Cardiac septum (tissue), 1 donor: ENCODE results near the gene SEC31A. TPM values are rescaled to one million over a fixed set of nuclear protein-coding genes. Genes with fewer than 3 reads are reported as not detected.

Experiments
- DNase-seq: peaks from one replicate; pipeline ENCODE4 v3.0.0-alpha.2; 2020; ENCODE audit warnings: low spot score
- intact Hi-C: fragments of 100-400 bp; cut with DNase I; formaldehyde crosslinking; loops from one replicate; pipeline ENCODE4 v1.14.0; 2022
- total RNA-seq: library from RNA; stranded (reverse); fragmentation: NEBNext Ultra II Directional; extraction: Animal tissue kit (Norgen Biotek cat#: 25700); gene quantifications from one replicate; pipeline ENCODE4 v1.2.1, GENCODE V29; 2021
- donor health status: DM: no; HTN: no; CAD: no.

The SEC31A gene
- total RNA-seq, 1 donor from 2014 or later, result 140 TPM

DNA sequence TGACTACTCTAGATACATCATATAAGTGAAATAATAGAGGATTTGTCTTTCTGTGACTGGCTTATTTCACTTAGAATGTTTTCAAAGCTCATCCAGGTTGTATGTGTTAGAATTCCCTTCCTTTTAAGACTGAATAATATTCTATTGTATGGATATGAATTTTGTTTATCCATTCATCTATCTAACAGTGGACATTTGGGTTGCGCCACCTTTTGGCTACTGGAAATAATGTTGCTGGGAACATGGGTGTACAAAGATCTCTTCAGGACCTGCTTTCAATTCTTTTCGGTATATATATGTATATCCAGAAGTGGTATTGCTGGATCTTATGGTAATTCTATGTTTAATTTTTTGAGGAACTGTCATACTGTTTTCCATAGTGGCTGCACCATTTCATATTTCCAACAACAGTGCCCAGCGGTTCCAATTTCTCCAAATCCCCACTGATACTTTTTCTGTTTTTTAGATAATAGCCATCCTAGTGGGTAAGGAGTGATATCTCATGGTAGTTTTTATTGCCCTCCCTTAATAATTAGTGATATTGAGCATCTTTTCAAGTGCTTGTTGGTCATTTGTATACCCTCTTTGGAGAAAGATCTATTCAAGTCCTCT lies 88.9 kb downstream of the SEC31A start:
- intact Hi-C loops, result no loop called here

DNA sequence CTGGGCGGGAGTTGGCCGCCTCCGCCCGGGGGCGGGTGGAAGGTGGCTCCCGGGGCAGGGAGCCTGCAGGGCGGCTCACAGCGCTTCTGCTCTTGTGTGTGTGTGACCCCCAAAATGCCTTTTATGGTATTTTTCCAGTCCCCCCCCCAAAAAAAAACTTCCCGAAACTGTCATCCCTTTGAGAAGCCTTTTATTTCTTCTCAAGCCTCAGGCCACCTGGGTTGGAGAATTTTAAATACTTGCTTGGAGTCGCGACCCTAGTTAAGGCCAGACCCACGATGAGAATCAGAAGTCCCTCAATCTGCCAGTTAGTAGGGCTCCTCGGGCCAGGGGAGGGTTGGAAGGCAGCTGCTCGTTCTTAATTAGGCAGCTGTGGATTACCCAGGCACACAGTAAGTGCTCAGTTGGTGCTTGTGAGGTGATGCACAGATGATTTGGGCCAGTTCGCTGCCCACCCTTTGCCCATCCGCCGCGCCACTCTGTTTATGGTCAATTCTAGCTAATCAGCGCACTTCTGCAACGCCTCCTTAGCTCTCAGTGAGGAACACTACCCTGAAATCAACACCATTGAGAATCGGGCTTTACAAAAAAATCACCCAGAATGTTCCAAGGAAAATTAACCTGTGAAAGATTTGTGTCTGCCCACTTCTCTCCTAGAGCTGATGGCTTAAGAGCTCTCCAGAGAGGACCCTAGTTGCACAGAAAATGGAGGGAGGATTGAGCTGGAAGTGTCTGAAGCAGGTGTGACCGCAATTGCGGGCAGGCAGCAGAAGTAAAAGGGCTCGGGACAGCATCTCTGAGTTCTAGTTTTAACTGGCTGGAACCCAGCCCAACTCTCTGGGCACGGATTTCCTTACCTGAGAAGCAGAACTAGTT lies 91.7 kb downstream of the SEC31A start:
- intact Hi-C loops, result no loop called here
- DNase-seq, result no peak

More for the DNA sequence above, 88.9 kb downstream of the SEC31A start:
- DNase-seq, result no peak

DNA sequence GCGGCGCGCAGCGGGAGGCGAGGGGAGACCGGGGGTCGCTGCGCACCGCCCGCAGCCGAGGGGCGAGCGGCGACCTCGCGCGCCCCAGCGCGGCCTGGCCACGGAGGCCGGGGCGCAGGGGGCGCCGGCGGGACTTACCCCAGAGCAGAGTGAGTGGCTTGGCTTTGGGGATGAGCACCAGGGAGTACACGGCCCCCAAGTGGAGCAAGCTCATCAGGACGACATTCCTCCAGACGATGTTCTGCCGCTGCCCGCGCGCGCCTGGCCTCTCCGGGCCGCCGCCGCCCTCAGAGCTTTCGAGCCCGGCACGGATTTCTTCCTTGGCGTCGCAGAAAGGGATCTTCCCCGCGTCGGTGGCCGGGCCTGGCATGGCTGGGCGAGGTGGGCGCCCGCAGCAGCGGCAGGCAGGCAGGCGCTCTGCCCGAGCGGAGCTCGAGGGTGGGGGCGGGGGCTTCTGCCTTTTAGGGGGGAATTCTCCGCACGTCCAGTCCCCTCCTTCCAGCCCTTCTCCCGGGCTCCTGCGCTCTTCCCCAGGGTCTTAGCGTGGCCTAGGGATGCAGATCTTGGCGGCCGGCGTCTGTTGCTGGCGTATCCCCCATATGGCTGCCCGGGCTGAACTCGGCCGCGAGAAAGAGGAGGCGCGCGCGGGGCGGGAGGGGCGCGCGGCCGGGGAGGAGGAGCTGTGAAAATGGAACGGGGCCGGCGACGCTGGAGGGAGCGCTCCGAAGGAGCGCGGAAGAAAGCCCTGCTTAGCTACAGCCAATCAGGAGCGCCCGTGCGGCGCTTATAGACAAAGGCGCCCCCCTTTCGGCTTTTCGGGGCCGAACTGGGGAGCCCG lies 92.6 kb downstream of the SEC31A start, which contains the start of gene SCD5:
TSS of gene SCD5 (minus strand) at position 629 of the 838 bp plus-strand sequence. CDS start at position 370, 259 bp downstream.
- DNase-seq, result peak; percentile 81
- intact Hi-C loops, result no loop called here

DNA sequence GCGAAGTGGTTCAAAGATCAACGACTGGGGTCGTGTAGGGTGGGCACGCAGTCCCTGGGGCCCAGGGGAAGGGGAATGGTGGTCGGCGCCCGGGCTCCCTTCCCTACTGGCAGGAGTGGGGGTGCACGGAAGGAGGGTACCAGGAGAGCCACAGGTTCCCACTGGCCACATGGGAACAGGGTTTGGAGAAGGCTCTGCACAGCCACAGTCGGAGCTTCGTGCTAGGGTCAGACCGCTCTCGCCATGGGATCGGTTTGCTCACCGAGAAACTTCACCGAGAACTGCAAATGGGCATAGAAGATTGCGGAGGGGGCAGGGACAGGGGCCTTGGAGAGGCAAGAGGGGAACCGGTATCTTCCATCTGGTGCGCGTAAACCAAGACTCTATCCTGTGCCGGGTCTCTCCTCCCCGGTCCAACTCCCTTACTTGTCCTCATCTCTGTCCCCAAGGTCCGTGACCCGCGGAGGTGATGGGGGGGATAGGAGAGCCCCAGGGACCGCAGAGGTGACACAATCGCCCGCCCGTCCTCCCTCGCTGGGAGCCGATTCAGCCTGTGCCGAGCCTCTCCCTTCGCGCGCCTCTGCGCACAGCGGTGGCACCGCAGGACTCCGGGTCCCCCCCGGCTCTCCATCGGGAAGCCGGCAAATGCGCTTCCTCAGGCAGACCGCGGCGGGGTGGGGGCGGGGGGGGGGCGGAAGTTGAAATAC lies 93.4 kb downstream of the SEC31A start:
- intact Hi-C loops, result no loop called here
- DNase-seq, result no peak

DNA sequence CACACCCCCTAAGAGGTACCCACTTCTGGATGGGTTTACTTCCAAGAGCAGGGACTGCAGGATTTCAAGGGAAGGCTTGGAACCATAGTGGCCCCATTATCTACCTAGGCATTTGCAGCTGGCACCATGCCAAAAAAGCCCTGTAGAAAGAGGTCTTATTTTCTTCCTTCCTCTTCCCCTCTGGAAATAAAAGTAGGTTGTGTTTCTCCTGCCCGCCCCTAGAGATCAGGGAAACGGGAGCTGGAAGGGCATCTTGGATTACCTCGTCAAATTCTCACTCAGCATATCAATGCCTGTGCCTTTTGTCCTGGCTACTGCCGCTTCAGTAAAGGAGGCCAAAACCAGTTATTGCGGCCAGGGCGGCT lies 93.9 kb downstream of the SEC31A start:
- intact Hi-C loops, result no loop called here
- no peak for DNase-seq

DNA sequence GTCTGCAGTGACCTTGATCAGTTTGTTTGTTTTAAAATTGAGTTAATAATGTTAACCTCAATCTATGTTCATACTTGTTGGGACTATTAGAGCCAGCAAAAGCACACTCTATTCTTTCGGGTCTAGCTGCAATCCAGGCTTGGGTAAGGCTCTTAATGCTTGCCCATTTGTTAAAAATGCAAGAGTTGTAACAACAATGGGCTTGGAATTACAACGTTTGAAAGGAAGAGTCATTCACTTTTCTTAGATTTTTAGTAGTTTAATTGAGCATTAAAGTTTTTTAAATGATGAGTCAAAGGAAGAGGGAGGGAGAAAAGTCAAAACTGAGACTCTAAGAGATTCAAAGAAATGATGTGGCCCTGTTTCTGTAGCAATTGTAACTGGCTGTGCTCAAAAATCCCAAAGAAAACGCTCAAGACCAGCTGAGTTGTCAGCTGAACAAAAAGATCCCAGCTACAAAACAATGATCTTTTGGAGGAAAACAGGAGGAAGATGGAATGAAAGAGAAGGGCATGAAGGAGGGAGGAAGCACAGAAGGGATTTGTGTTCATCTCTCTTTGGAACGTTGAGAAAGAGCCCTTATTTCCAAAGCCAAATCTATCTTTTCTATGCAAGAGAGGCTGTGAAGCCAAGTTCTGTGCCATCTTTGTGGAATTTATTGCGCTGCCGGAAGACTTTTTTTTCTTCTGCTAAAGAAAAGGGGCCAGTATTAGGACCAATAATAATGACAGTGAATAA lies 97.9 kb downstream of the SEC31A start:
- intact Hi-C loops, result no loop called here
- DNase-seq, result no peak

DNA sequence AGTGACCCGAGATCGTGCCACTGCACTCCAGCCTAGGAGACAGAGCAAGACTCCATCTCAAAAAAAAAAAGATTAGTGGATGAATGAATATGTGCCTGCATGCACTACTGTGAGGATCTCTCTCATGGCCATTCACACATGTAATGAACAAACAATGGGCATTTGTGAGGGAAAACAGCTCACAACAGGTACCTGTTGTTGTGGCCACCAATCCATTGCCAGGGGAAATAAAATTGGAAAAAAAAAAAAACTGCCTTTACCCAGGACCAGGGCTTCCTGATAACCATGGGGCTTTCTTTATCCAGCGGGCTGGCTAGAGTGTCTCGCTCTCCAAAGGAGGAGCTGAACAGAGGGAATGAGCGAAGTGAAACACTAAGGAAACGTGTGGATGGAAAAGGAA lies 99.8 kb downstream of the SEC31A start:
- no peak for DNase-seq
- intact Hi-C loops, result no loop called here

DNA sequence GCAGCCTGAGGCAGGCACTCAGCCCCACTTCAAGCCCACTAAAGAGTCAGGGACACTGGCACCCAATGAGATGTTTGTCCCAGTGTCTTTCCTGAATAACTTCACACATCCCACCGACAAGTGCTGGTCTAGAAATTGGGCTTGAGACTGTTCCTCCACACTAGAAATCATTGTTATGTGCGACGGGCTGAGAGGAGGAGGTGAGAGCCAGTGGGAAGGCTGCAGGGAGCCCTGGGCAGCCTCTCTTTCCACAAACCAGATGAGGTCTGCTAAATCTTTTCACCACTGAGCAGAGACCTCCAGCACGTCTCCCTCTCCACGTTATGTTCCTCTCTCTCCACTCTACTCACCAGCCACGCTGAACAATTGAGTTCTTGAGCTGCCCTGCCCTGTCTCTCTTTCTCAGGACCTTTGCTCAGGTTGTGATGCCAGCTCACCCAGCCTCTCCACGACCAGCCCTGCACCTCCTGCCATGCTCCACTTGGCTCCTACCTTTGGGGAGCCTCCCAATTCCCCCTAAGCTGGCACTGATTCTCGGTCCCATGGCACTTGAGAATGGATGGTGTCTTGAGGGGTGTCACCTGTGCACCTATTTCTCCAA lies 100.8 kb downstream of the SEC31A start:
- DNase-seq, result no peak
- intact Hi-C loops, result no loop called here

DNA sequence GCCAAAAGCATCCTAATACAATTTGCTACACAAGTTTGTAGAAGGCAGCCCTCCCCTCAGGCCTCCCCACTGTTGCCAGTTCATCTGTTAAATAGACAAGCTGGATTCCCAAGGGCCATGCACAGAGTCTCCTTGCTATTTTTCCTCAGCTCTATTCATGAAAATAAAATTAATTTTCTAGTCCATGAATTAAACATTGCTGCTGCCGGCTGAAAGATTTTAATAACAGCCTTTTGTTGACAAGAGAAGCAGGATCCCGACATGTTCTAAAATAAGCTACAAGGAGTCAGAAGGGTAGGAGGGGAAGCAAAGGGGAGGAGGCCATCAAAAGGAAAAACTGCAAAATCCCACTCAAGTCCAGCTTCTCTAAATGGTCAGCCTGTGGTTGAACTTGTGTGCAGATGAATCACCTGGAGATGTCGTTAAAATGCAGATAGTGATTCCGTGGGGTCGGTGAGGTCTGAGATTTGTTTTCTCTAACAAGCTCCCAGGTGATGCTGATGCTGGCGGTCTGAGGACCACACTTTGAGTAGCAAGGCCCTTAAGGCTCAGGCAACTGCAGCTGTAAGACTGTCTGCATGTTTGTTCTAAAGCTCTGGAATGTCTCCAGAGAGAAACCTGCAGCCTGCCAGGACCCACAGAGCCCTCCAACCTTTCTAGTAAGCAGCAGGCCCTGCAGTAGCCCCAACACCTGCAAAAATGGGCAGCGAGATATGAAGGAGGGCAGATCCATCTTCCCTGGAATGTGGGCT lies 101.8 kb downstream of the SEC31A start:
- intact Hi-C loops, result no loop called here
- DNase-seq, result no peak

DNA sequence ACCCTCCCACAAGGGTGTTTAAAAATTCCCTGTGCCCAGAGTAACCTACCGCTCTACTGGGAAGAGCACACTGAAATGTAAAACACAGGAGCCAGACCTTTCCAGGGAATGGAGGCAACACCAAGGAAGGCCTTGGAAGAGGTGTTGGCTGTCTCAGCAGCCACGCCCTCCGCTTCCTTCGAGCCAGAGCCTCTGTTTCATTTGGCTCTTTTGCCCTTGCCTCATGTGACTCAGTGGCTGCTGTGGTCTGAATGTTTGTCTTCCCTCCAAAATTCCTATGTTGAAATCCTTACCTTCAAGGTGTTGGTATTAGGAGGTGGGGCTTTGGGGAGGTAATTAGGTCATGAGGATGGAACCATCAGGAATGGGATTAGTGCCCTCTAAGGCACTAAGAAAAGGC lies 103.6 kb downstream of the SEC31A start:
- no peak for DNase-seq
- intact Hi-C loops, result no loop called here

DNA sequence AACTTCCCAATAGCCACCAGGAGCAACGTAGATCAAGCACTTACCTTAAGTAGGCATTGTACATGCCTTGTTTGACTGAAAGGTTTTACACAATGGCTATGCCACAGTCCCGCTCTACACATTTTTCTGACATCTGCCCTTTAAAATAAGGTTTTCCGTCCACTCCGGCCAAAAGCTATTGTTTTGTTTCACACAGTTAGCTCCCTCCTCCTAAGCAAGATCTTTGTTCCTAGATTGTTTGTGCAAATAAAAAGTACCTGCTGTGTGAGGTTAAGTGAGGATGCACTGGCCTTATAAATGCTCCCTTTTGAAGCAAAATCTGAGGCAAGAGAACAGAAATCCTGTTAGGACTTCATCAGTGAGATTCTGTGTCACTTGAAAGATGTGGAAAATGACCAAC lies 104.1 kb downstream of the SEC31A start:
- intact Hi-C loops, result no loop called here
- no peak for DNase-seq

DNA sequence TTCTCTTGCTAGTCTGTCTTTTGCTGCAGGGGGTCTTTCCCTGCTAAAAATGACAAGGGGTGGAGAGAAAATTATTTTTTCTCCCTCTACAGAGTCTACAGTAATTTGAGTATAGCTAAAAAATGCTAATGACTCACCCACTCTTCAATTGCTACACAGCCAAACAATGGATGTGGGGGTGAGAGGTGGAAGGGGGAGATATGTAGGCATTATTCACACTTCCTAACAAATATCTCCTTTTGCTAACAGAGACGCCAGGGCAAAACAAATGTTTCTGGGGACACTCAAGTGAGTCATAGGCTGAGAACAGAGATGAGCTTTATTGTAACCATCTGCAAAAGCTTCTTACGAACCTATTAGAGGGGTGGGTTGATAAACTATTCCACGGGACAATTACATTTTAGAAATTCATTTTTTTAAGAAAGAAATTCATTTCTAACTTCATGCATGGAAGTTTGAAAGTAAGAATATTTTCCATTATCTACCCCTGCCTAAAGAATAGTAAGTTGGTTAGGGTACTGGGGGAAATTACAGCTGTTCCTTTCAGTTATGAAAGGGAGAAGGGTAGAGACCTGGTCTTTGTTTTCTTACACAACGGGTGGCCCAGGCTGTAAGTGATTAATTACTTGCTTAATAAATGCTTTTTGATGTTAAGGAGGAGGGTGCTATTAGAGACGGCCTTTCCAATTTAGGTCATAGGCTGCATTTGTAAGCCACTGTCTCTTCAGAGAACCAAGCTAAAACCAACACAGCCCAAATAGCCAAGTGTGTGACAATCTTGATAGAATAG lies 105.1 kb downstream of the SEC31A start:
- intact Hi-C loops, result no loop called here
- DNase-seq, result no peak

DNA sequence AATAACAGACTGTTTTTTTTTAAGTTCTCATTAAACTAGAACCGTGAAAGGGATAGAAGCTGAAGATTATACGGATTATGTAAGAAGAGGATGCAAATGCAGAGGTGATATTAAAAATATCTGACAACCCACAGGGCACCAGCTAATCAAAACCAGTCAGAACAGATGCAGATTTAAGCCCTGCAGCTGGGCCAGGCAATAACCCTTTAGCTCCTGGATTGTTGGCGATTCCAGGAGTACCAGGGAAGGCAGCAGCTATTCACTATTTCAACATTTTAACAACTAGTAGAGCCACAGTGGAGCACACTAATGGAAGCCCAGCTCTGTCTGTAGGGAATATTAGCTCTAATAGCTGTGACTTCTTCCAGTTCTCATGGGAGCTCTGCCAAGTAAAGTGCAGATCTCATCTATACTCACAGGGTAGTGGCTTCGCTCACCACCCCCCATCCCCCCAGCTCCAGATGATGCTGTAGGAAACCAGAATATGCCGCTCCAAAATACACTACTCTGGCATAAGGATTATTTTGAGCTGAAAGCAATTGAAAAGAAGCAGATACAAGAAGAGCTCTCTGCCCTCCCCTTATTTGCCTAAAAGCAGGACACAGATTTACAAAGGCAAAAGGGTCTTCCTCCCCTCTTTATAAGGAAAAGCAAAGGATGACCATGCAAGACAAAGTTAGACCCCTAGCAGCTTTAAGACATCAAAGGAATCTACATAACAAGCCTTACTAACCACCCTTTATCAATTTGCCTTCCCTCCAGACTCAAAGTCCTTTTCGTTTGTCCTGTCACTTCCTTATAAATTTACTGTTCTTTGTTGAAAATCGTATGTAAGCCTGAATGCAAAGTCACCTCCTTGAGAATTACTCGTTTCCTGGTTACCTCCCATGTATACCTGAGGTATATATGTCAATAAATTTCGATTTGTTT lies 106.0 kb downstream of the SEC31A start:
- DNase-seq, result no peak
- intact Hi-C loops, result no loop called here

DNA sequence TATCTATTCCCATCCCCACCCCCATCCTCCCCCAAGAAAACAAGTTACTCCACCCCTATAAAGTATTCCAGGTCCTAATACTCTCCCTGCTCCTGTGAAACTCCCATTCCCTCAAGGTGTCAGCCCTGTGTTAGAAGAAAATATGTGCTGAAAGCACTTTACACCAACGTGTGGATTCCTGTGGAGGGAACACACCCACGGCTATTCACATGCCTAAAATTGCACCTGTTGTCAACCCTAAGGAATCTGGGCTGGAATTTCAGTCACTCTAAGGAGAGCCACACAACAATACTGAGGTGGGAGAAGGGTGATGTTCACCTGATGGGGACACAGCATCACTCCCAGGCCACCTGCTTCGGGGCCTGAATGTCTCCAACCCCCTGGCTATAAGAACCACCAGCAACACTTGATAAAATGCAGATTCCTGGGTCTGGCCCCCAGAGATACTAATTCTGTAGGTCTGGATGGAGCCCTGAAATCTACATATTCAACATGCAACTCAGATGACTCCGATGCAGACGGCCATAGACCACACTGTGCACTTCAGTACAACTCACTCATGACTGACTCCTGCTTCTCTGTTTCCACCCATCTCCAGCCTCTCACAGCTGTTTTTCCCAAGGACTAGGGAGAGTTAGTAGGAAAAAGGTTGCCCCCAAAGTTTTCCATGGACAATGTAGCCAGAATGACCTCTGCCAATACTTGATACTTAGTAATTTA lies 108.2 kb downstream of the SEC31A start:
- intact Hi-C loops, result no loop called here
- no peak for DNase-seq

DNA sequence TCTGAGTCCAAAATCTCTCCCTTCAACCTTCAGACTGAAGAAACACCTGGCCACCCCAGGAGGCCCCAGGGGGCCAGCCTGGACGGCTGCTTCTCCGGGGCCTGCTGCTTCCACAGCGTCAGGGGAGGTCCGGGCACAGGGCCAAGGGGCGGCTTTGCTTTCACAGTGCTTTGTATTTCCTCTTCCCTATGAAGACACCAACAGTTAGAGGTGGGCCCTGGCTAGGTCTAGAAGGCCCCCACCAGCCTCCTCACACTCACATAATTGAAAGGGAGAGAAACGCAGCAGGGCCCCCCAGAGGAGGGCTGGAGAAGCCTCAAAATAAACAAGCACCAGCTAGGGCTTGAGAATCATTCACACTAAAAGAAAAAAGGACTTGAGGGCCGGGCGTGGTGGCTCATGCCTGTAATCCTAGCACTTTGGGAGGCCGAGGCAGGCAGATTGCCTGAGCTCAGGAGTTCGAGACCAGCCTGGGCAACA lies 110.2 kb downstream of the SEC31A start:
- peak; percentile 81 for DNase-seq

More for the DNA sequence above, 110.2 kb downstream of the SEC31A start:
- intact Hi-C loops, result no loop called here
